Measurements from ENCODE around the gene LAPTM5.

LAPTM5 gene

DNA sequence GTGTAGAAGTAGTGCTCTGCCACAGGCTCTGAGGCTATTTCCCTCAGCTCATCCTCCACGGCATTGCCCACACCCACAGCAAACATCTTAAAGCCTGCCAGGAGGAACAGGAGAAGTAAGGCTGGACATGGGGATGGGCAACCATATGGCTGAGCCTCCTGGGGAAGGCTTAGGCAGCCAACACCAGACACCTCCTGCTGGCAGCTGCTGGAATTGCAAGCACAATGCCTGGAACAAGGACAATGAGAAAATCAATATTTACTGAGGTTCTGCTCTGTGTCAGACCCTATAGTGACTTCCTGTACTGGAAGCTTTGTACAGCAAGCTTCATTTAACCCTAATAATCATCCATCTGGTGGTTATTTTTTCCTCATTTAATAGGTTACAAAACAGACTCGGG lies 42.4 kb downstream of the LAPTM5 start:
- Histone ChIP-seq H3K4me1 (peaks cover 17 to 33% (median 25%) of the 10 kb centered on the region in 10 experiments), H3K27me3 (no peaks in the 10 kb centered on the region), H3K4me3 (no peak overlapping the region), H3K4me2 (no peak overlapping the region), H3K9ac (no peak overlapping the region), H4K20me1 (peaks cover 0 to 12% (median 0%) of the 10 kb centered on the region in 11 experiments; a peak in 5 of 22 replicates), H3K9me3 (replicated peaks in 1 of 11) (peaks cover 0 to 12% (median 10%) of the 10 kb centered on the region in 11 experiments; a peak in 9 of 22 replicates), H3K36me3 (no peaks in the 10 kb centered on the region), H3K27ac (no peak overlapping the region)
- no peak for TF ChIP-seq Cebpa-rat (IDR thresholded peaks at IDR 0.05)

DNA sequence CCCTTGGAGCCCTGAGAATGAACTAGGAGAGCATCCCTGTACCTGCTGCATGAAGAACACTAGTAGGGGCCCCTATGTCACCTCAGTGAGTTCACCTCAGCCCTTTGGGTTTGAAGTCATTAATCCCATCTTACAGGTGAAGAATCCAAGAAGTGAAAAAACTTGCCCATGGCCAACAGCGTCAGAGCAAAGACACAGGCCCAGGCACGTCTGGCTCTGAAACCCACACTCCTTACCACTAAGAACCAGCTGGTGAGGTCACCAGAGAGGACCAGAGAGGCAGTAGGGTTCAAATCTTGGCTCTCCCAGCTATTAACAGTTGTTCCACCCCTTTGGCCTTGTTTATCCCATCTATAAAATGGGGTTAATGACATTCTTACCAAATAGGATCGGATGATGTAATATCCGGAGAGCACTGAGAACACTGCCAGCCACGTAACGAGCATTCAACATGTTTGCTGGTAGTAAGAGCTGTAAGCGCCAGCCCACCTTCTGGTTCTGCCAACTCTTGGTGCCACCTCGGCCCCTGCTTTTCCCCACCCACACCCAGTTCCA lies 43.0 kb downstream of the LAPTM5 start:
- Histone ChIP-seq H3K4me2 (no peak overlapping the region), H3K4me3 (no peak overlapping the region), H3K9me3 (replicated peaks in 1 of 11) (peaks cover 0 to 12% (median 10%) of the 10 kb centered on the region in 11 experiments; a peak in 9 of 22 replicates), H3K36me3 (no peaks in the 10 kb centered on the region), H3K27ac (no peak overlapping the region), H3K9ac (no peak overlapping the region), H3K27me3 (no peaks in the 10 kb centered on the region), H4K20me1 (peaks cover 0 to 6% (median 0%) of the 10 kb centered on the region in 11 experiments; a peak in 6 of 22 replicates), H3K4me1 (peaks cover 11 to 27% (median 19%) of the 10 kb centered on the region in 10 experiments)
- TF ChIP-seq Cebpa-rat (IDR thresholded peaks at IDR 0.05): no peak

DNA sequence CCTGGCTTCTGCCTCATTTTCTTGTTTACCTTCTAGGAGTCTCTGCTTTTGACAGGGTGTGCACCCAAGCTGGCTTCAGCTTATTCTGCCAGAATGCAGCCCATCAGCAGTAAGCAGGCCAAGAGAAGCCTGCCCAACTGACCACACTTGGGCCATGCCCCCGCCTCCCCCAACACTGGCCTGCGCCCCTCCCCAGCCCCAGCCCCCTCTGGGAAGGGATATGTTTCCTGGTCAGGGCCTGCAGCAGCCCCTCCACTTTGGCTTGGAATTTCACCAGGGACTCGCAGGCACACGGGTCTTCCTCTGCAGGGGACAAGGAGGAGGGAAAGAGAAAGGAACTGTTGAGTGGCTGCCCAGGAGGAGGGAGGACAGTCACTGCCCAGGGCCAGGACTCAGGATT lies 43.5 kb downstream of the LAPTM5 start:
- H3K36me3 ChIP-seq: no peaks in the 10 kb centered on the region
- H3K27me3 ChIP-seq: no peaks in the 10 kb centered on the region
- H3K4me1 ChIP-seq: peaks cover 7 to 21% (median 13%) of the 10 kb centered on the region in 10 experiments
- peaks cover 0 to 12% (median 10%) of the 10 kb centered on the region in 11 experiments; a peak in 9 of 22 replicates for H3K9me3 ChIP-seq (replicated peaks in 1 of 11)
- peaks cover 0 to 4% (median 0%) of the 10 kb centered on the region in 11 experiments; a peak in 3 of 22 replicates for H4K20me1 ChIP-seq
- TF ChIP-seq Cebpa-rat (IDR thresholded peaks at IDR 0.05): no peak
- no peak overlapping the region for H3K9ac ChIP-seq
- H3K27ac ChIP-seq: no peak overlapping the region
- no peak overlapping the region for H3K4me3 ChIP-seq
- no peak overlapping the region for H3K4me2 ChIP-seq

DNA sequence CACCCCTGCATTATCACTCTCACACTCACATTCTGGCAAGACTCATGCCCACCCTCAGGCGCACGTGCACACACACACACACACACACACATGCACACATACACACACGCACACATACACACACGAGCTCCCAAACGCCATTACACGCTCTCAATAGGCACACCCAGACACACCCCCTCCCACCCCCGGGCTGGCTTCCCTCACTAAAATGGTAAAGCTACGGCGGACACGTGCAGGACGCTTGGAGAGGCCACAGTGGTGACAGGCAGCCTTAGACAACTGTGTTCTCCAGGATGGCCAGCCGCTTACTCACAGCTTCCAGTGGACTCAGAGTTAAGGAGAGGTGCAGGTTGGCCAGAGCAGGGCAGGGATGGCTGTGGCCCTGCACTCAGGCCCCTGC lies 44.3 kb downstream of the LAPTM5 start:
- Histone ChIP-seq H3K9ac (no peak overlapping the region), H3K9me3 (replicated peaks in 1 of 11) (peaks cover 0 to 12% (median 10%) of the 10 kb centered on the region in 11 experiments; a peak in 9 of 22 replicates)

DNA sequence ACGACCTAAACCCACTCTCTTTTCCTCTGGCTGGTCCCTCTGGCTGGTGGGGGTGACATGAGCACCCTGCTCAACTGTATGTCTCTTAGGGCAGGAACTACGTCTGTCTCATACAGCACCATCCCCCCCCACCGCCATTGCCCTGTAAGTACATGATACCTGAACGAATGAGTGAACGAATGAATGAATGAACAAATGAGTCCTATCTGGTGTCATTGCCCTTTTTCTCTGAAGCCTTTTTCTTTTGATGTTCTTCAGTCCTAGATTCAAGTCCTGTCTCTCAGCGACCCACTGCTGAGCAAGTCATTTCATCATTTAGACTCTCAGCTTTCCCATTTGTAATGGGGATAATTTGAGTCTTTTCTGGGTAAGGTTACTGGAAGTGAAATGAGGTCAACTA lies 45.0 kb downstream of the LAPTM5 start:
- peaks cover 8 to 22% (median 17%) of the 10 kb centered on the region in 10 experiments for H3K4me1 ChIP-seq
- no peaks in the 10 kb centered on the region for H3K36me3 ChIP-seq
- no peak overlapping the region for H3K4me2 ChIP-seq
- H3K9ac ChIP-seq: no peak overlapping the region
- peaks cover 0 to 12% (median 10%) of the 10 kb centered on the region in 11 experiments; a peak in 9 of 22 replicates for H3K9me3 ChIP-seq (replicated peaks in 1 of 11)
- H4K20me1 ChIP-seq: no peaks in the 10 kb centered on the region; a peak in 2 of 22 replicates
- H3K27ac ChIP-seq: no peak overlapping the region
- no peaks in the 10 kb centered on the region for H3K27me3 ChIP-seq
- no peak overlapping the region for H3K4me3 ChIP-seq
- TF ChIP-seq Cebpa-rat (IDR thresholded peaks at IDR 0.05): no peak

More for the DNA sequence above, 44.3 kb downstream of the LAPTM5 start:
- TF ChIP-seq Cebpa-rat (IDR thresholded peaks at IDR 0.05): no peak
- H3K36me3 ChIP-seq: no peaks in the 10 kb centered on the region
- no peak overlapping the region for H3K4me2 ChIP-seq
- no peak overlapping the region for H3K27ac ChIP-seq
- peaks cover 7 to 18% (median 12%) of the 10 kb centered on the region in 10 experiments for H3K4me1 ChIP-seq
- H4K20me1 ChIP-seq: no peaks in the 10 kb centered on the region; a peak in 2 of 22 replicates
- no peak overlapping the region for H3K4me3 ChIP-seq
- no peaks in the 10 kb centered on the region for H3K27me3 ChIP-seq

DNA sequence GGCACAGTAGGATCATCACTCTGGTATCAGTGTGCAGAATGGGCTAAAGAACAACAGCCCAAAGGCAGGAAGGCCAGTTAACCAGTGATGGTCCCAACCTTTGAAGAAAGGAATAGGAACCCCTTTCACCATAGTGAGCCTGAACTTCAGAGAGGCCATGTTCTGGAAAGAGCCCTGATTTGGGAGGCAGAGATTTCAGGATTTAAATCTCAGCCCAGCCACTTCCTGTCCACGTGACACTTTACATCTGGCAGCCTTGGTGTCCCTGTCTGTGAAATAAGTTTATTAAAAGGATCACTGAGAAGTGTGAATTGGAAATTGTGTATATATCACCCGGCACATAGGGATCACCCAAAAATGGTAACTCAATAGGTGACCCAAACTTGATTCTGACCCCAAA lies 47.2 kb downstream of the LAPTM5 start:
- TF ChIP-seq Cebpa-rat (IDR thresholded peaks at IDR 0.05): no peak
- Histone ChIP-seq H3K4me2 (no peak overlapping the region), H3K4me1 (peaks cover 0 to 27% (median 21%) of the 10 kb centered on the region in 10 experiments; a peak in 17 of 20 replicates), H3K27ac (no peak overlapping the region), H3K9ac (peak overlapping the region in 1 of 11 experiments; percentile 18; a peak in 1 of 22 replicates), H3K27me3 (peaks cover 0 to 1% (median 0%) of the 10 kb centered on the region in 11 experiments; a peak in 2 of 22 replicates), H3K4me3 (no peak overlapping the region), H3K36me3 (no peaks in the 10 kb centered on the region), H4K20me1 (no peaks in the 10 kb centered on the region; a peak in 2 of 22 replicates), H3K9me3 (replicated peaks in 1 of 11) (peaks cover 0 to 5% (median 4%) of the 10 kb centered on the region in 11 experiments; a peak in 9 of 22 replicates)

DNA sequence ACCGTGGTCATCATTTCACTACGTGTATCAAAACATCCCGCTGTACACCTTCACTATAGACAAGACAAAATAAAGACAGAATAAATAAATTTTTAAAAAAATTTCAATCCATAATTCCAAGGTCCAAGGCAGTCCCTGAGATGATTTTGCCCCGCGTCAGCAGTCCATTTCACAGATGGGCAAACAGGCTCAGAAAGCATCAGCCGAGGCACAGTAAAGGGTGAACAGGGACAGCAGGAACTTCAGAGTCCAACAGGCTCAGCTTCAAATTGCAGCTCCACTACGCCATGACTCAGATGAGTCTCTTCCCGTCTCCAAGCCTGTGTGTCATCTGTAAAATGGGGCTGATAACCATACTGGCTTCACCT lies 49.2 kb downstream of the LAPTM5 start:
- Histone ChIP-seq H3K4me2 (no peak overlapping the region), H3K9ac (no peak overlapping the region), H4K20me1 (no peaks in the 10 kb centered on the region; a peak in 2 of 22 replicates), H3K27ac (no peak overlapping the region), H3K9me3 (replicated peaks in 1 of 11) (no peaks in the 10 kb centered on the region), H3K36me3 (no peaks in the 10 kb centered on the region), H3K4me1 (peaks cover 0 to 31% (median 25%) of the 10 kb centered on the region in 10 experiments; a peak in 17 of 20 replicates), H3K27me3 (peaks cover 0 to 5% (median 0%) of the 10 kb centered on the region in 11 experiments; a peak in 2 of 22 replicates), H3K4me3 (no peak overlapping the region)
- no peak for TF ChIP-seq Cebpa-rat (IDR thresholded peaks at IDR 0.05)

DNA sequence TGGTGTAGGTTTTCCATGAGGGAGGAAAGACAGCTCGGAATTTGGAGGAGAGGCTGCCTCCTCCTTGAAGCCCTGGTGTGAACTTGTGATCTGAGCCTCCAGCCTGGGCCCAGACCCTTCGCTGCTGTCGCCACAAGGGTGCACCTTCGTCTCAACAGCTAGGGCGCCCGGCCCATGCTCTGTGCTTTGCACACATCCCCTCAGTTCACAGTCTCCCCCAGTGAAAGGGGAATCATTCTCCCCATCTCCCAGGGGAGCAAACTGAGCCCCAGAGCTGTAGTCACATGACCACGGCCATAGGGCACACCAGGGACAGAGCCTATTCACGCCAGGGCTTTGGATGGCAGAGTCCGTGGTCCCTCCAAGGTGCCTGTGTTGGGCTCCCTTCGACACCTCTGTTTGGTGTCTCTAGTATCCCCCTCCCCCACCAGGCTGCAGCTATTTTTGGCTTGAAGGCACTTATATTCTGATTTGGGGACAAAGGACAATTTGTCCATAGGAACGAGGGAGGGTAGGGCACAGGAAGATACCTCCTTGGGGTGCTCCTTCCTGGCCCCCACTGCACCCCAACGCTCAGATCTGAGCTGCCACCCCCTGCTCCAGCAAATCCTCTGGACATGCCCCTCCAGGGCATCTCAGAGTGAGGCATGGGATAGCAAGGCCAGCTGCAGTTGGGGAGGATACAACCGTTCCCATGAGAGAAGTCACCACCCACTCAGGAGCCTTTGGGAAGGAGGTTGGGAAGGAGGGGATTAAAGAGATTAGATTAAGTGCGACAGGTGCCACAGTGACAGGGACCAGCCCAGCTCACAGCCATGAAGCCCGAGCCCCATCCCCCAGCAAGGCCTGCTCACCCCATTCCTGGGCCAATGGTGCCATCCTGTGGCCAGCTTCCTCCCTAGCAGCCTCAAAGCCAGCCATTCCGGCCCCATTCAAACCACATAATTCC lies 49.9 kb downstream of the LAPTM5 start:
- Histone ChIP-seq H3K4me1 (peaks cover 0 to 31% (median 25%) of the 10 kb centered on the region in 10 experiments; a peak in 17 of 20 replicates), H3K36me3 (no peaks in the 10 kb centered on the region), H3K9ac (no peak overlapping the region), H3K9me3 (replicated peaks in 1 of 11) (no peaks in the 10 kb centered on the region), H3K27ac (no peak overlapping the region), H4K20me1 (no peaks in the 10 kb centered on the region; a peak in 2 of 22 replicates), H3K4me2 (peak overlapping the region in 10 of 11 experiments; percentile 1 to 63 (median 44); a peak in 15 of 22 replicates), H3K4me3 (no peak overlapping the region), H3K27me3 (peaks cover 0 to 5% (median 0%) of the 10 kb centered on the region in 11 experiments; a peak in 2 of 22 replicates)
- TF ChIP-seq Cebpa-rat (IDR thresholded peaks at IDR 0.05): no peak

DNA sequence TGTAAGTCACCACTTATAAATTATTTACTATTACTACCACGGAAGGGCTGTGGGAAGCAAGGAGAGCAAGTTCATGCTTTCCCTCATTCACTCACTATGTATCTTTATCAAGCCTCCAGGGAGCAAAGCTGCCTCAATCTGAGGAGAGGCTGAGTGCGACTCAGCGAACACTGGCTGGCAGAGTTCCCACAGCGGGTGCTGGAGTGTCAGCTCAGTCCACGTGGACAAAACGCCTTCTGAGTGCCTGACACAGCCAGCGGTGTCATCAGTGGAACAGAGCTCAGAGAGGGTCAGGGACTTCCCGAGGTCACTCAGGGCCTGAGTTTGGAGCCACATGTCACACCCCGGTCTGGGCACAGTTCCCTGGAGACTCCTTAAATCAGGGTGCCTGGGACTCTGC lies 51.0 kb downstream of the LAPTM5 start:
- Histone ChIP-seq H3K4me2 (peak overlapping the region in 7 of 11 experiments; percentile 3 to 53 (median 26); a peak in 7 of 22 replicates), H3K9ac (no peak overlapping the region), H3K4me3 (no peak overlapping the region), H3K9me3 (replicated peaks in 1 of 11) (no peaks in the 10 kb centered on the region), H3K36me3 (no peaks in the 10 kb centered on the region), H4K20me1 (no peaks in the 10 kb centered on the region; a peak in 2 of 22 replicates), H3K27ac (no peak overlapping the region), H3K4me1 (peaks cover under 1 to 33% (median 26%) of the 10 kb centered on the region in 10 experiments; a peak in 18 of 20 replicates), H3K27me3 (peaks cover 0 to 5% (median 0%) of the 10 kb centered on the region in 11 experiments; a peak in 2 of 22 replicates)
- TF ChIP-seq Cebpa-rat (IDR thresholded peaks at IDR 0.05): no peak
